GM21825 (cell line): ENCODE results near the gene CLDN2.
"Not testable (repeated sequence)": the region's sequence is repeated elsewhere in the genome, so short reads cannot be mapped to it uniquely, and the experiment has no call there.

ENCODE experiments used
- ATAC-seq: cut with Tn5 transposase; IDR thresholded peaks from one replicate; pipeline ENCODE4 v1.9.1; 2021; ENCODE audit warnings: mild to moderate bottlenecking, moderate library complexity; ENCODE audit not compliant: unreplicated experiment

CLDN2 gene

DNA sequence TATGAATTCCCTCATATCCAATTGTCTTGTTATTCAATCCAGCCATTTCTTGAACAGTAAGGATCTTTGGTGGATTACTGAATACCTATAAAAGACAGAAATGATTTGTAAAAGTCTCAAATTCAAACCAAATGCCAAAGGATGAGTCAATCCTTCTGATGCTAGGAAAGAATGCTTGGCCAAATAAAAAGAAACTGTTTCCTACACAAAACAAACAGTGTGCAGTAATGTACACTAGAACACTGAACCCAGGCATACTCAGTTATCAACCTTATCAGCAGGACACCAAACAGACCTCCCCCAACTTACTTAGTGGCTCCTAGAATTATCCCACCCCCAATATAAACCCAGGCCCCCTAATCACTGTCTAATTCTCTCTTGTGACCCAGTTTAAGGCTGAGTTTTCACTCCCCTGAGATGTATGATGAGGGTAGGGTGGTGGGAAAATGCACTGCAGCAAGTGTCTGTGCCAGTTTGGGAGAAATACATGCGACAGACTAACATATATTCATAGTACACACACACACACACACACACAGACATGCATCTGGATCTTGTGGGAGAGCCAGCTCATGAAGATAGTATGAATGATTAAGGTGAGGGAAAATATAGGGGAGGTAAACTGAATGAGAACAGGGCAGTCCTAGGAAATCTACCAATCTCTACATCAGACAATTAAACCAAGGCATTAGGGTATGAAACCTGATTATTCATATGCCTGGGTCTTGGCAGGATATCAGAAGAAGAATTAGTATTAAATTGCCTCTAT is 35.0 kb downstream of the CLDN2 start:
- no peak for ATAC-seq

GRCh38 chrX:106957856-106958255 is 37.7 kb downstream of the CLDN2 start:
- ATAC-seq, result no peak

- ATAC-seq, result no peak
Observed at GRCh38 chrX:106959901-106960300, 39.7 kb downstream of the CLDN2 start.

DNA sequence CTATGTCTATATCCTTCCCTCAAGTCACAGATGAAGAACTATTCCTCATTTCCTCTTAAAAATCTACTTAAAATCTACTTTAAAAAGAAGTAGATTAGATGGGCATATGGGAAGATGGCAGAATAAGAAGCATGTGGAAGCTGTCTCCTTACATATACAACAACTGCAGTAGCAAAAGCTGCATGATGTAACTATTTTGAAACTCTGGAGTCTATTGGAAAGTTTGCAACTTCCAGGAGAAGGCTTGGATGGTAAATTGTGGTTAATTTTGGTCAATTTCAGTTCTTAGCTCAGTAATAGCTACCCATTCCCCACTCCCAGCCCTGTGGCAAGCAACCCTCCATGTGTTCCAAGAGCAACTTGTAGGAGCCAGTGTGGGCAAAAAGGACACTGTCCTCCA is 42.9 kb downstream of the CLDN2 start:
- ATAC-seq, result no peak

DNA sequence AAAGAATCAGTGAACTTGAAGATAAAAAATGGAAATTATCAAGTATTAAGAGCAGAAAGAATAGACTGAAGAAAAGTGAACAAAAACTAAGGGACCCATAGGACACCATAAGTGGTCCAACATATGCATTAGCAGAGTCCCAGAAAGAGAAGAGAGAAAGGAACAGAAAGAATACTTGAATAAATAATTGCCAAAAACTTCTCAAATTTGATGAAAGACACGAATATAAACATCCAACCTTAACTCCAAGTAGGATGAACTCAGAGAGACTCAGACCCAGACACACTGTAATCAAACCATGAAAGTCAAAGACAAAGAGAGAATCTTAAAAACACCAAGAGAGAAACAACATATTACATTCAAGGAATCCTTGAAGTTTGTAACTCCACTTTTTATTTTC is 44.1 kb downstream of the CLDN2 start:
- no peak for ATAC-seq

DNA sequence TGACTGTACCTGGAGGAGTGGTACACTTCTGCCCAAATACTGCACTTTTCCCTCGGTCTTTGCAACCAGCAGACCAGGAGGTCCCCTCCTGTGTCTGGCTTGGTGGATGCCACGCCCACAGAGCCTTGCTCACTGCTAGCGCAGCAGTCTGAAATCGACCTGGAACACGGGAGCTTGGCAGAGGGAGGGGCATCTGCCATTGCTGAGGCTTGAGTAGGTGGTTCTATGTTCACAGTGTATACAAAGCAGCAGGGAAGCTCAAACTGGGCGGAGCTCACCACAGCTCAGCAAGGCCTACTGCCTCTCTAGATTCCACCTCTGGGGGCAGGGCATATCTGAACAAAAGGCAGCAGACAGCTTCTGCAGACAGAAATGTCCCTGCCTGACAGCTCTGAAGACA is 46.3 kb downstream of the CLDN2 start:
- not testable (repeated sequence) for ATAC-seq

GRCh38 chrX:106972896-106973295 is 52.7 kb downstream of the CLDN2 start:
- ATAC-seq, result no peak

DNA sequence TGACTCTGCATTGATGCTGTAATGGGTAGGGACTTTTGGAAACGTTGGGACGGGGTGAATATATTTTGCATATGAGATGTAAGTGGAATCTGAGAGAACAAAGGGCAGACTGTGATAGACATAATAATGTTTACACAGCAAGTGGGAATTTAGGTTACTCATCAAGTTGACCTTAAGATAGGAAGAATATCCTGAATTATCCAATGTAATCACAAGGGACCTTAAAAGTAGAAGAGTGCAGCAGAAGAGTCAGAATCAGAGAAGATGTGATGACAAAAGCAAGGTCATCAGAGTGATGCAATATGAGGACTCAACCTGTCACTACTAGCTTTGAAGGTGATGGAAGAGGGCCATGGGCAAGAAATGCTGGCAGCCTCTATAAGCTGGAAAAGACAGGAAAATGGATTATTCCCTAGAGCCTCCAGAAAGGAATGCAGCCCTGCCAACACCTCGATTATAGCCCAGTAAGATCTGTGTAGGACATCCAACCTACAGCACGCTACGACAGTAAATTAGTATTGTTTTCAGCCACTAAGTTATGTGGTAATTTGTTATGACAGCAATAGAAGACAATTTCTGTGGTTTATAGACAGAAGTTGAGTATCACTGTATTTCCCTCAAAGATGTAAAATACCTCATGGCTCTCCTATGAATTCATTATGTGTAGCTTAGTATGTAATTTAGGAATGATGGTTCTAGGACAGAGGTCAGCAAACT is 53.4 kb downstream of the CLDN2 start:
- no peak for ATAC-seq

DNA sequence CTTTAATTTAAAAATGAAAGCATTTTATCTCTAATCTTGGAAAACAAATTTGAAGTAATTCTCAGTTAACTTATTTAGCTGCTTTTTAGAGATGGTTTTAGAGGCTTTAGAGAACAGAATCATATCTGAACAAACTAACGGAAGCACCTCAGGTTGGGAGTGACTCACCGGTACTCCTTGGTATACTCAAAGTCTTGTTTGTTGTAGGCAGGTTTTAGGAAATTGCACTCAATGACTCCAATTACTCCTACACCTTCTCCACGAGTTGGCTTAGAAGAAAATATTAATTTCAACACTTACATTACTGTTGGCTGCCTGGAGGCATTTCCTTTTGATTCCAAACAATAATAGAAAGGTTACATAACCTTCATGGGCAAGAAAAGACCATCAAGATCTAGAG is 56.2 kb downstream of the CLDN2 start:
- ATAC-seq, result no peak
